DMS114 treated with DMSO at 0.1 percent for 48 hours (cell line): ENCODE data around the gene CBLN1.
A peak's percentile ranks its signal among the peaks of the same experiment; 100 is the strongest.

Experiments
- DNase-seq: peaks from one replicate; lab custom pipeline; 2025; ENCODE audit not compliant: unreplicated experiment; lab: John Stamatoyannopoulos, UW

Gene CBLN1

DNA sequence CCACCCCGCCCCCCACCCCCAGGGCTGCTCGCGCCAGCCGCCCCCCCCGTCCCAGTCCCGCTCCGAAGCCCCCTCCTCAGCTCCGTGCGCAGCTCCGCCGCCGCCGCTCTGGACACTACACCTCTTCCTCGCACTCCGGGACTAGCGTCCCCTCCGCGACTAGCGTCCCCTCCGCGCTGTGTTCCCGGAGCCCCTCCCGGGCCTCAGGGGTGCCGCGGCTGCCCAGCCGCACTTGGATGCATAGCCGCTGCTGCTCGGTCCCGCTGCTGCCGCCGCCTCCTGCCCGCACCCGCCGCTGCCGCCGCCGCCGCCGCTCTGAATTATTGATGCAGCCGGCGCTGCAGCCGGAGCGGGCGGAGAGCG lies at the start of gene CBLN1:
Gene CBLN1, minus strand, starts transcription at position 359 of the 363 bp plus-strand sequence. CDS start 373 bp downstream, outside the sequence.
- DNase-seq, result no peak

DNA sequence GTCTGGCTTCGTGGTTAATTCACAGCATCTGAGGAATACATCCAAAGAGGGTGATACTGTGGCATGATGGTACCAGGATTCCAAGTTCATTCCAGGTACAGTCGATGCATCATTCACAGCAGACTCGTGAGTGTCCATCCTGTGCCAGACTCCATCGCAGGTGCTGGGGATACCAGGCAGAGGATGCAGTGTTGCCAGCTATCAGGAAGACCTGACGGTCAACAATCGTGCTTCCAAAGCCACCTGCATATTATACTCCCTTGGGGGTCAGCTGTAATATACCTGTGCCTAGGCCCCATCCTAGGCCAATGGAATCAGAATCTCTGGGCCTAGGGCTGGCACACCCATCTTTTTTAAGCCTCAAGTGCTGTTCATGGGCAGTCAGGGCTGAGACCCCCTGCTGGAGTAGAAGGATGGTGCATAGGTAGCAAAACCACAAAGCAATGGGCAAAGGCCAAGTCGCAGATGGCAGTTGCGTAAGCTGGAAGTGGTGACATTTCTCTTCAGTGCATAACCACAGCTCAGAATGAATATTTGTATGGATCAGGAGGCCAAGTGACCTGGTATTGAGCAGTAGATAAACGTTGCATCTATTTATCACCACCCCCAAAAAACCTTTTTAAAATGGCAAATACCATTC lies 49.0 kb upstream of the CBLN1 start:
- no peak for DNase-seq

DNA sequence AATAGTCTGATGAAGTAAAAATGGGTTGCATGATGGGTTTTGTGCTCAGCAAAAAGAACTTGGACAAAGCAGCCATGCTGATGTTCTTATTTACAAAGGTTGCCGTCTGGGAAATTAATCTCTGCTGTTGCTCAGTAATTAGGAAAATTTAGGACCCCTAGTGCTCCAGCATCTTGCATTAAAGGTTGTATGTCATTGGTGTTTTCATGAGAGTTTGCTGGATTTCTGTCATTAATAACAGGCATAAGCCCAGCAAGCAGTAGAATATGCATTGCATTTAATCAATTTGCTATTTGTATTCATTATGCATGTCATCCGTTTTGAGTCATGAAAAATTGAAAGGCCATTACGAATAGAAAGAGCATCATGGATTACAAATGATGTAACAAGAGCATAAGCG lies 46.7 kb upstream of the CBLN1 start:
- no peak for DNase-seq

DNA sequence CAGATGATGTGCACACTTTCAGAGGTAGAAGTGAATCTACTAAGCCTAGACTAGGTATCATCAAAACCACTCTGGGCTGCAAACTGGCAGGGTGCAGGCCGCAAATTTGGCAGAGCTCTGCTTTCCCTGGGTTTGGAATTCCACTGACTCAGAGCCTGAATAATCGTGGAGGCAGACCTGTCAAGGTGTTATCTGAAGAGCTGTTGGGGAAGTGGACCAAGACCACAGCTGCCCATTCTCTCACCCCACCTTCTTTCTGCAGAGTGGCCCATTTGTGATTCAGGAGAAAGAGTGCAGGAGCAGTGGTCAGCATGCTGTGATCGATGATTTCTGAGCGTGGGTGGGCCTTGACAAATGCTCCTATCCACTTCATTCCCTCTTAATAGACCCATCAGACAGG lies 45.8 kb upstream of the CBLN1 start:
- DNase-seq, result no peak

DNA sequence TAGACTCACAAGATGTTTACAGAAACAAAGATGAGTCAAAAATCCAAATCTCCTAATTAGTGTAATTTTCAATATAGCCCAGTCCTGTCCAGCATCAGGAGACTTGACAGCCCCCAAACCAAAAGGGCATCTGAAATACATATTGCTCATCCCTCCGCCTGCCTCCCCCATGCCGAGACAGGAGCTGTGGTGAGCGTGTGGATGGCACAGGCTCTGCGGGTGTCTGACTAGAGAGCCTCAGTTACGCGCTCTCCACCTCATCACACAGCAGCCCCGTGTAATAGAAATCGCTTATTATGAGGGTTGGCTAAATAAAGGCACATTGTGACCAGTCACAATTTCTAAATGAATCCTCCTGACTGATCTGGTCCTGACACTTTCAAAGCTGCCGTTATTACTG lies 43.1 kb upstream of the CBLN1 start:
- DNase-seq, result no peak

DNA sequence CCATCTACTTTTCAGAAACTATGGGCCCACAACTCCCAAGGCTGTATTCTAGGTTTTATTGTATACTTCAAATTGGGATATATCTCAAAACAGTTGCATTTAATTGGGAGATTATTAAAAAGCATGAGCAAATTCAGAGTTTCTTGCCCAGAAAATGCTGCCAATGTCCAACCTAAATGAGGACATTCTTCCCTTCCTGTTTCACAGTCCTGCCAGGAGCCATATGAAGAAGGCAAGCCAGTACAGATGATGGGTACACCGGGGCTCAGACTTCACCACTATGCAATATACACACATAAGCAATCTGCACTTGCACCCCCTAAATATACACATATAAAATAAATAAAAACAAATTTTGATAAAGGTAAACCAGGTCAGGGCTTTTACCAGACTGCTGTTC lies 34.0 kb upstream of the CBLN1 start:
- no peak for DNase-seq

DNA sequence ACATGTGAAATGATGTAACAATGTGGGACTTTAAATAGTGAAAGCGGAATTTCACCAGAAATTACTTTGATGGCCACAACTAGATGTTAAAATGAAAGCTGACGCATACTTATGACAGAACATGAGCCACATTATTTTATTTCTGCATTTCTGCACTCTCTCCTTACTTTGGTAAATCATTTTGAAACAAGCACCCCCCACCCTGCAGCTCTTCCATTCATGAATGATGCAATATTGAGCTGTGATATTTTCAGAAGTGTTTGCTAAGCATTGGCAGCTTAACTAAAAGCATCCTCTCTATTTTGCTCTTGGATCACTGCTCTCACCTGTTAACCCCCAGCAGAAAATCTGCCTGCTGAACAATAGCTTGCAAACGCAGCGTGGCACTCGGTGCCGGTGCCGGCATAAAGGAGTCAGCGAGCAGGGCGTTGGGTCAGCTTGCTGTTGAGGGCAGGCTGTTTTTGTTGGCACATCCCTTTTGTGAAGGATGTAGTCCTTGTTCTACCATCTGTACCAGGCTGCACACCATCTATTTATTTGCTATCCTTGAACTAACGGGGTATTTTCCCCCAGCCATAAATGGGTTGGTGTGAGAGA lies 30.8 kb upstream of the CBLN1 start:
- DNase-seq, result no peak

DNA sequence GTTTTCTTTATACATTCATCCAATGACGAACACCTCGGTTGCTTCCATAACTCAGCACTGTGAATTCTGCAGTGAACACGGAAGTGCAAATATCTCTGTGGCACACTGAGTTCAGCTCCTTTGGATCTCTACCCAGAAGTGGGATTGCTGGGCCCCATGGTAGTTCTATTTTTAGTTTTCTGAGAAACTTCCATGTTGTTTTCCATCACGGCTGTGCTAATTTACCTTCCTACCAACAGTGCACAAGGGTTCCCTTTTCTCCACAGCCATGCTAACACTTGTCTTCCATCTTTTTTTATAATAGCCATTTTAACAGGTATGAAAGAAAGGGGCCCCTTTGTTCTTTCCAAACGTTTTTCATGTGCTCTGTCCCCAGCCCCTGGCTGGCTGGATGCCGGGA lies 30.2 kb upstream of the CBLN1 start:
- no peak for DNase-seq

DNA sequence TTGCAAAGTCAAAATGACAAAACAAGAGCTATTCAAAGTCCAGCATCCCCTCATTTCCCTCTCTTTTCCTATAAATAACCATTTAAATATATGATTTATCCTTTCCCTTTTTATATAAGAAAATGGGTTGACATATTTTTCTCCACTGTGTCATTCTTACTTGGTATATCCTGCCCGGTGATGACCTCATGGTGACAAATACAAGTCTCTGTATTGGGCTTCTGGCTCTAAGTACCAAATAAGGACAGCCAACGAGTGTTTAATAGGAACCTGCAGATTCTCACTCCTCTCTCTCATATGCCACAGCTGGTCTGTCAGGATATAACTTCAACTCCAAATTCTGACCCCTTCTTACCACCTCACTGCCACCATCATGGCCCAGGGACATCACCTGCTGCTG lies 25.5 kb upstream of the CBLN1 start:
- DNase-seq, result no peak

DNA sequence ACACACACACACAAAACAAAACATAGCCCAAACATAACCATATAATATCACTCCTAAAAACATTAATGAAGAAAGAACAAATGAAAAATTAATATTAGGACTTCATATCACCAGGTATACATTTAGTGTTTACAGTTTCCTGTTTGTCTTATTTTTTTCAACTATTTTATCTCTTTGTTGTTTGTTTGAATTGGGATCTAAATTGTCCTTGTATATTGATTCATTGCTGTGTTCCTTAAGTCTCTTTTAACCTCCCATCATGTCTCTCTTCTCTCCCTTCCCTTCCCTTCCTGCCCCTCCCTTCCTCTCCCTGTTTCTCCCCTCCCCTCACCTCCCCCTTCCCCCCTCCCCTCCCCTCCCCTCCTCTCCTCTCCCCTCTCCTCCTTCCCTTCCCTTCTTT lies 23.8 kb upstream of the CBLN1 start:
- no peak for DNase-seq

DNA sequence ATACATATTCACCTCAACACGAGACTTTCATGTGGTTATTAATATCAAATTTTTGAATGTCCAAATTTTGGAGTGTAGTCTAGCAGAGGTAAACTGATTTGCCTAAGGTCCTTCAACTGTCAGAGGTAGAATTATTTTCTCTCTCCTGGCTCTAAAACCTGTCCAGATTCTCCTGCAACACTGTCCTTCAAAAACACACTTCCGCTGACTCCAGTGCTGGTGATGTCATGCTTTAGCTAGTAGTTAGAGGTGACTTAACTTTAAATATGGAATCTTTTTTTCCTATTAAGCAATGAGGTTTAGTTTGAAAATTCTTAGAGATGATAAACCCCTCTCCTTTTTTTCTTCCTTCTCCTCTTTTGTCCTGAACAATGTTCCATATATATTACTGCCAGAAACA lies 10.8 kb upstream of the CBLN1 start:
- no peak for DNase-seq

DNA sequence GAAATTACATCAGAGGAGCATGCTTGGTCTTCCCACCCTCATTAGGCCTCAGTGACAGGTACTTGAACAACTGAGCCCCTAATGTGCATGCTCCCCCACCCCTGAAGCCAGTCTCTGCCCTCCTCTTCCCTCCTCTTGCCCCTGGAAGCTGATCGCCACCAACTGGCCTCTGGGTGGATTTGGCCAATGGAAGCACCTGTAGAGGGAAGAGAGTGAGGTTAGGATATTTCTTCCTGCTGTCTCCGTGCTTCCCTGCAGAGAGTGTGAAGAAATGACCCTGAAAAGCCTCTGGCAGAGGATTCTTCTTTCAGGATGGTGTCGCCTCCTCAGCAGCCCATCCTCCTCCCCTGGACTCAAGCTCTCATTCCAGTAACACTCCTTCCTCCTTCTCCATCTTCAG lies 5.9 kb upstream of the CBLN1 start:
- DNase-seq, result no peak

DNA sequence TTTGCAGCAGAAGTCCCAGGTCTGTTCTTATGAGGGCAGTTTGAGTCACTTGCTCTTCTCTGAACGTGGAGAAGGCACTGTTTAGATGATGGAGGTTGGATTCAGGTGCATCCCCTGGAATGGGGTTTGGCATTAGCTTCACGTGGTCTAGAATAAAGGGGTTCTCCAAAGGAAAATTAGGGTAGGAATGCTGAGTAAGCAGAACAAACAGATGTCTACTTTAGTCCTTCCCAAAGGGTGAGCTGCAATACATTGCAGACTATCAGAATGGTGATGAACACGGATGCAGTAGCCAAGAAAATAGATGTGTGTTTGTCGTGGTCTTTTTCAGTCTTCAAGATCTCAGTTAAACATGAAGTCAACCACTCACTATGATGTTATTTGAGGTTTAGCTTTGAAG lies 3.3 kb upstream of the CBLN1 start:
- no peak for DNase-seq

DNA sequence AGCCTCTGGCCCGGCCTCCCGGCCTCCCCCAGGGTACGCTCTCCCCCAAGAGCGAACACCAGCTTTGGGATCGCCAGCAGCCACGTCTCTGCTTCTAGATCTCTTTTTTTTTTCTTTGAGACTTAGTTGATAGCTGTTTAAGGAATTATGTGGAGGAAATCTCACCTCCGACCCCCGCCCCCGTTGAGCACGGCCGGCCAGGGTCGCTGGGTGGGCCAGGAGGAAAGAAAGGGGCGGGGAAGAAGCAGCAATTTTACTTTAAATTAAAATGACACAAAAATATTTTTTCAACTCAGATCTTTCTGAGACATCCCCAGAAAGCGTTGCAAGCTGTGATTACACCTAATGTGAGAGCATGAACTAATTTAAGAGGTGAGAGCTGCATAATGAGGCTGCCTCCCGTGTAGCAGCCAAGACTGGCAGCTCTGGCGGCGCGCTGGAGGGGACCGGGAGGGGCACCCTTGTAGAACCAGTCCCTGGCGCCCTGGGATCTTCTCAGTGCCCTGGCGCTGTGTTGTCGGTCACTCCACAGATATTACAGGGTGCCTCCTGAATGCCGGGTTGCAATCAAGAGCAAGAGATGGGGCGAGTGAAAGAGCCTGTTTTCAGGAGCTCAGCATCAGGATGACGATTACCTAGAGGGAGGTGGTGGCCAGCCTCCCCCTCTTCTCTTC lies 1.9 kb upstream of the CBLN1 start:
- no peak for DNase-seq

DNA sequence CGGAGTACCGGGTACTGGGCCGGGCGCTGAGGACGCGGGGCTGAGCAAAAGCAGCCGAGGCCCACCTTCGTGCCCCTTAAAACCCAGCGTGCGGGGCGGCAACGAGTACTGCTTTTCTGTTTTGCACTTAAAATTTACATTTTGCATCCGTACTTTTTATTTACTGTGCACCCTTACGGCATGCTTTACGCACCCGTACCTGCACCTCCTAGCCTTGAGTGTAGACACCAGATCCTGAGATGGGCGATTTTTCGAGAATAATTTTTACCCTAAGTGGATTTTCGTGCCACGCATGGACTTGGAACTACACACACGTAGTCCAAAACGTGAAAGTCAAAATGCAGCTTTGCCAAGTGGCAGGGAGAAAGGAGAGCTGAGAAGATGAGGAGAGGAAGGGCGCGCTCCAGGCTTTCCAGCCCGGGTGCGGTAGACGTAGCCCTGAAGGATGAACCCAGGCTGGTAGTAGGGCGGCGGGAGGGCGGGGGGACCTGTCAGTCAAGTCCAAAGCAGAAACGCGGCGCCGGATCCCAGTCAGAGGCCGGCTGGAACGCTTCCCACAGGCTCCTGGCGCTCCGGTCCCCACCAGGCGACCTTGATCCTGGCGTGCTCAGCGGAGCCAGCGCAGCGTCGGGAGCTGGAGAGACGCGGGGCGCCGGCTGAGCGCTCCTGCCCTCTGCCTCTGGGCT lies 1.2 kb upstream of the CBLN1 start:
- no peak for DNase-seq

DNA sequence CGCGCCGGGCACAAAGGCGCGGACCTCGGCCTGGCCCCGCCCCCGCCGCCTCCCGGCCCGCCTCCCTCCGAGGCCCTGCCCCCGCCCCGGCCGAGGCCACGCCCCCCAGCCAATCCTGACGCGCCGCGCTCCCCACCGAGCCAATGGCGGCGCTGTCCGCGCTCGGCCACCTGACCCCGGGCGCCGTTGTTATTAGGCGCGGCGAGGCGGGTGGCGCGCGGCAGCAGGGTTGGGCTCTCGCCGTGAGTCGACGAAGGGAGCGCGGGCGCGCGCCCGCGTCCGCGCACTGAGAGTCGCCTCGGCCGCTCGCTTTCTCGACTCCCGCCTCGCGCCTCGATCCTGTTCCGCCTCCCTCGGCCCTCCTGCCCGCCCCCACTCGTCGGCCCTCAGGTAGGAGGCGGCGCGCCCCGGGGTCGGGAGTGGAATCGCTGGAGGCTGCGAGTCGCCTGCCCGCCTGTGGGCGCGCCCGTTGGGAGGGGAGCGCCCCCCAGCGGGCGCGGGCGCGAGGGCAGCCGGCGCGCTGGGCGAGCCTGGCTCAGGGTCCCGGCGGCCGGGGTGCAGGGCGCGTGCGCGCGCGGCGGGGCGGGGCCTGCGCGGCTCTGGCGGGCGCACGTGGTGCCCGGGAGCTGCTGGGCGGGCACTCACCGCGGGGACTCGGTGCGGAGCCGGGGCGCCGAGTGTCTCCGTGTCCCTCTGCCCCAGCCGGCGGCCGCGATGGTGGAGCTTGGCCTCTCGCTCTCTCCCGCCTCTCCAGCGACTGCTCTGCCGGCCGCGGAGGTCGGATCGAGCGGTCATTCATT lies 405 bp upstream of the CBLN1 start:
- DNase-seq, result peak; percentile 83

DNA sequence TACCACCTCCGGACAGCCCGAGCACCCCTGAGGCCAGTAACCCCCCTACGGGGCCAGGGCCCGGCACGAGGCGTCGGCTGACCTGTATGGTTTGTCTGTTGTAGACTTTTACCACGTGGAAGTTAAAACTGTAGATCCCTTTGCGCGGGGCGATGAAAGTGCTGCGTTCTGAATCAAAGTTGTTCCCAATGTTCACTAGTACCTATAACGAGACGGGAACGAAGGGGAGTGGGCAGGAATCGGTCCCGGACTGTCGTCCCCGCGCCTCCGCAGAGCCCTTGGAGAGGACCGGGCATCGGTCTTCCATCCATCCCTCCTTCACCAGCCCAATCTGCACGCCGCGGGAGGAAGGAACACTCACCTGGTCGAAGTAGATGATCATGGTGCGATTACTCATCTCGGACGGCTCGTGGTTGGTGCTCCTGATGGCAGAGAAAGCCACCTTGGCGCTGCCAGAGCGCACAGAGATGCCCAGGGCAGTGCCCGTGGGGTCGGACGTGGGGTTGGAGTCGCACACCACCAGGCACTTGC lies 732 bp downstream of the CBLN1 start:
- no peak for DNase-seq

DNA sequence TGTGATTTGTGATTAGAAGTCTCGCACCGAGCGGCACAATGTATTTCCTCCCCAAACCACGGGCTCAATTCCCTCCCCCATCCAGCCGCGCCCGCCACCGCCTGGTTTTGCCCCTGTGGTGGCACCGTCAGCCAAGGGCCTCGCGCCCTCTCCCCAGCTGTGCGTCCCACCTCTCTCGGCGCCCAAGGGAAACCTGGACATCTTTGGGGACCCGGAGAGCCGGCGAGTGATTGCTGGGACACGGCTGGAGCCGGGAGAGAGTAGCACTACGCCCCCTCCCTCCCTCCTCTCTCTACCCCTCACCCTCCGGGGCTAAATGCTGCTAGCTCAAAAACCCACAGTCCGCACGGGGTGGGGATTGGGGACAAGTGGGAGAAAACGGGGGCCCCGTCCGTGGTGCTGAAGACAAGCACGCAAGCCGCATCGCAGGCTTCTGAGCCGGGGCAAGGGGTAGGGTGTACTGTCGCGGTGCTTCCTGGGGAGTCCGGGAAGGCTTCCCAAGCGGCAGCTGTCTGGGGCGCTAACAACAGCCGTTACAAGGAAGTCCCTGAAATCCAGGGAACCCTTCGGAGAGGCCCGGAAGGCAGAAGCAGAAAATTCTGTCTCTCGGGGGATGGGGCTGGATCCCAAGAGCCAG lies 1.4 kb downstream of the CBLN1 start:
- DNase-seq, result no peak

DNA sequence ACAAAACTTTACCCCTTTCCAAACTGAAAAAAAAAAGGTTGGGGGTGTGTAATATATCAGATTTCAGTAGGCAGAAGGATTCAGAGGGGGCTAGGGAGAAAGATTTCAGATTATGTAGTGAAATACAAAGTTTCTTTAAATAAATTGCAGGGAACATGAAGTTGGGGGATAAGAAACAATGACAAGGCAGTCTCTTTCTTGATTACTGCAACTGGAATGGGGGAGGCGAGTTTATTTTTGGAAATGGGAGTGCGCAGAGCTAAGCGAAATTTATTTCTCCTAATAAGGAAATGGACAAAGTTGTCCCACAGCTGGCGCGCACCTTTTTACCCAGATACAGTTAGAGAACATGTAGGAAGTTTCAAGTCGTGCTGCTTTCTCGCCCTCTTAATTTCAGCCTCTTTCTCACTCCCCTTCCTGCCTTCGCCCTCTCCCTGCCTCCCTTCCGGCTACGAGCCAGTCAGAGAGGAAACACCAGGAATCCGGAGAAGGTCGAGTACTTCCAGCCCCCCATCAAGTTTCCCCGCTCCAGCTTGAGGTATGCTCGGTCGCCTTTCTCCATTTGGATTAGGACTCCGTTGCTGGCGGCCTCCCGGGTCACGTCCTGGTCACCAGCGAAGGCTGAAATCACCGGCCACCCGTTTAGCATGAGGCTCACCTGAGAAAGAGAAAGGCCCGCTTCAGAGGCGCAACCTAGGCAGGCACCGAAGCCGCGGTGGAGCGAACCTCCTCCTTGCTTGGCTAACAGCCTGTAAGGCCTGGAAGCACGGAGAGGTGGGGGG lies 2.5 kb downstream of the CBLN1 start:
- no peak for DNase-seq

DNA sequence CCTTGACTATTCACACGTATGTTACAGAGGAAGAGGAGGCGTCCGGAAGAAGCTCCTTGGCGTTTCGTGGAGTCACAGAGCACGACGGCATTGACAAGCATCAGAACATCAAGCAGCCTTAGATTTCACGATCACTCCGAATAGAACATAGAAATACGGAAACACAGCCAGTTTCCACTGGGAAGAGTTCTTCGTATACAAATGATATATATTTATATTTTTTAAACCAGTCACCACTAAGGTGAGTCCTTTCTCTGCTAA lies 3.1 kb downstream of the CBLN1 start:
- no peak for DNase-seq
